Prostate gland (tissue), 2 donors: Measurements from ENCODE around the gene MARK3. TPM values are rescaled to one million over a fixed set of nuclear protein-coding genes. Genes with fewer than 3 reads are reported as not detected.
A peak's percentile ranks its signal among the peaks of the same experiment; 100 is the strongest.

Experiments used
- DNase-seq: peaks from one replicate; pipeline ENCODE4 v3.0.0-alpha.2; 2019; ENCODE audit warnings: low spot score
- H3K27ac ChIP-seq, 2 donors: fragments of 200-600 bp; sonication (generic); 2 replicates each; pipeline ENCODE4 v1.5.1; 2017 to 2019
- H3K27me3 ChIP-seq: fragments of 200-600 bp; sonication (generic); replicated peaks from 2 replicates; pipeline ENCODE4 v1.5.1; 2019; ENCODE audit not compliant: insufficient read depth
- H3K36me3 ChIP-seq, 2 donors: fragments of 200-600 bp; sonication (generic); 1 replicate in 1 of 2; 2 replicates in 1 of 2; pipeline versions ENCODE4 v1.5.1 to v1.8.1; 2017 to 2019
- H3K4me1 ChIP-seq: fragments of 200-600 bp; sonication (generic); replicated peaks from 2 replicates; pipeline ENCODE4 v1.5.1; 2019
- H3K4me3 ChIP-seq, 2 donors: fragments of 200-600 bp; sonication (generic); 2 replicates each; pipeline ENCODE4 v1.5.1; 2017 to 2019
- H3K9me3 ChIP-seq: fragments of 200-600 bp; sonication (generic); 2 replicates; pipeline ENCODE4 v1.5.1; 2017
- CTCF ChIP-seq, 4 experiments: fragments of 200-600 bp in 2 of 4; fragments of 450-650 bp in 2 of 4; sonication (generic) in 2 of 4; IDR thresholded peaks; 1 replicate in 3 of 4; 2 replicates in 1 of 4; pipeline ENCODE4 v1.5.1; 2016 to 2019; ENCODE audit warnings: antibody characterized with exemption in 4 of 4, mild to moderate bottlenecking in 2 of 4, moderate library complexity in 2 of 4
- POLR2A ChIP-seq: fragments of 450-650 bp; IDR thresholded peaks from one replicate; pipeline ENCODE4 v1.6.1; 2016; ENCODE audit warnings: antibody characterized with exemption, mild to moderate bottlenecking
- POLR2AphosphoS5 ChIP-seq: sonication (generic); formaldehyde crosslinking; IDR thresholded peaks from one replicate; pipeline ENCODE4 v1.6.1; 2017; ENCODE audit warnings: antibody characterized with exemption
- WGBS: methylation state at CpG from one replicate; pipeline ENCODE4 v1.1.5; 2018; 5-methylcytosine and 5-hydroxymethylcytosine counted together
- intact Hi-C: fragments of 100-400 bp; cut with DNase I; formaldehyde crosslinking; loops from one replicate; pipeline ENCODE4 v1.14.2; 2022
- total RNA-seq, 2 donors: library from RNA; depleted of rRNA; stranded (reverse); fragments of >200 nt; gene quantifications; one replicate each; pipeline ENCODE4 v1.1.0, GENCODE V29; 2016

Gene MARK3
- total RNA-seq, 2 donors from 2014 or later = 51.5 to 115 TPM

- Histone ChIP-seq H3K4me3 (peak overlapping the region; percentile 94 to 96), H3K9me3 (no peaks in the 10 kb centered on the region), H3K27ac (peak overlapping the region; percentile 98 to 99), H3K36me3 (no peaks in the 10 kb centered on the region), H3K4me1 (peaks cover 8% of the 10 kb centered on the region), H3K27me3 (no peaks in the 10 kb centered on the region)
- TF ChIP-seq POLR2A (no peak), POLR2AphosphoS5 (no peak), CTCF (IDR thresholded peaks at IDR 0.05) (no peak)
- 12% methylated on average over 30 of the region's 31 CpGs for WGBS
- intact Hi-C loops = loop anchor here (2.0 to 5.0 kb wide), 3 partner anchors 52 to 168 kb away; no protein-coding TSS in a partner anchor
- DNase-seq = no peak
Observed at GRCh38 chr14:103384450-103385151, 614 bp upstream of the MARK3 start.

- TF ChIP-seq POLR2AphosphoS5 (no peak), POLR2A (no peak), CTCF (IDR thresholded peaks at IDR 0.05) (no peak)
- Histone ChIP-seq H3K27ac (peak overlapping the region; percentile 98 to 99), H3K36me3 (no peaks in the 10 kb centered on the region), H3K9me3 (no peaks in the 10 kb centered on the region), H3K4me3 (peak overlapping the region; percentile 94 to 96), H3K4me1 (peaks cover 8% of the 10 kb centered on the region), H3K27me3 (no peaks in the 10 kb centered on the region)
- 1% methylated on average over 44 of the region's 44 CpGs for WGBS
- intact Hi-C loops = loop anchor here (2.0 to 5.0 kb wide), 3 partner anchors 53 to 166 kb away; no protein-coding TSS in a partner anchor
- peak; percentile 19 for DNase-seq
Observed at GRCh38 chr14:103385929-103386712, 906 bp downstream of the MARK3 start.

GRCh38 chr14:103386713-103387329, 1.6 kb downstream of the MARK3 start:
- no peaks in the 10 kb centered on the region for H3K36me3 ChIP-seq
- intact Hi-C loops = loop anchor here (5.0 kb wide), 2 partner anchors 115 to 165 kb away; no protein-coding TSS in a partner anchor
- no peak for DNase-seq
- 9% methylated on average over 9 of the region's 9 CpGs for WGBS
- peak overlapping the region; percentile 94 to 96 for H3K4me3 ChIP-seq
- no peaks in the 10 kb centered on the region for H3K27me3 ChIP-seq
- H3K9me3 ChIP-seq = no peaks in the 10 kb centered on the region
- no peak for TF ChIP-seq POLR2AphosphoS5
- no peak for TF ChIP-seq CTCF (IDR thresholded peaks at IDR 0.05)
- TF ChIP-seq POLR2A = no peak
- peak overlapping the region; percentile 98 to 99 for H3K27ac ChIP-seq
- H3K4me1 ChIP-seq = peaks cover 8% of the 10 kb centered on the region

GRCh38 chr14:103388664-103389063, 3.4 kb downstream of the MARK3 start:
- 96% methylated on average over 1 of the region's 1 CpG for WGBS
- H3K9me3 ChIP-seq = no peaks in the 10 kb centered on the region
- intact Hi-C loops = loop anchor here (5.0 kb wide), 2 partner anchors 114 to 164 kb away; no protein-coding TSS in a partner anchor
- H3K27ac ChIP-seq = no peak overlapping the region
- no peaks in the 10 kb centered on the region for H3K36me3 ChIP-seq
- peaks cover 8% of the 10 kb centered on the region for H3K4me1 ChIP-seq
- no peak for TF ChIP-seq POLR2A
- no peak for TF ChIP-seq CTCF (IDR thresholded peaks at IDR 0.05)
- TF ChIP-seq POLR2AphosphoS5 = no peak
- H3K27me3 ChIP-seq = no peaks in the 10 kb centered on the region
- no peak for DNase-seq
- no peak overlapping the region for H3K4me3 ChIP-seq
